GM18858 (cell line): ENCODE results near the gene TTLL3.
"Not testable (repeated sequence)": the region's sequence is repeated elsewhere in the genome, so short reads cannot be mapped to it uniquely, and the experiment has no call there.

Experiments used
- ATAC-seq: cut with Tn5 transposase; IDR thresholded peaks from one replicate; pipeline ENCODE4 v1.9.1; 2021; ENCODE audit not compliant: unreplicated experiment

TTLL3 gene

GRCh38 chr3:9864200-9864927, 54.3 kb downstream of the TTLL3 start:
- no peak for ATAC-seq

- not testable (repeated sequence) for ATAC-seq
These were observed 55.1 kb downstream of the TTLL3 start for GRCh38 chr3:9865125-9865637.

GRCh38 chr3:9866639-9867038, 56.6 kb downstream of the TTLL3 start:
- no peak for ATAC-seq

- ATAC-seq = no peak
These were observed 57.0 kb downstream of the TTLL3 start for GRCh38 chr3:9867106-9867505.

- ATAC-seq = no peak
These were observed 59.9 kb downstream of the TTLL3 start for GRCh38 chr3:9869955-9870354.

GRCh38 chr3:9870978-9871377, 60.9 kb downstream of the TTLL3 start:
- ATAC-seq = no peak

- not testable (repeated sequence) for ATAC-seq
These were observed 62.0 kb downstream of the TTLL3 start for GRCh38 chr3:9872067-9872466.

GRCh38 chr3:9875448-9875847, 65.4 kb downstream of the TTLL3 start:
- ATAC-seq = no peak

GRCh38 chr3:9876255-9876654, 66.2 kb downstream of the TTLL3 start:
- not testable (repeated sequence) for ATAC-seq

- no peak for ATAC-seq
These were observed 66.9 kb downstream of the TTLL3 start for GRCh38 chr3:9876991-9877390.

GRCh38 chr3:9878700-9879099, 68.6 kb downstream of the TTLL3 start:
- no peak for ATAC-seq

GRCh38 chr3:9879830-9880549, 69.9 kb downstream of the TTLL3 start, which contains the start of gene CIDEC:
Gene CIDEC (minus strand): TSS chr3:9880253. CDS start chr3:9878486, 1,767 bp downstream.
- no peak for ATAC-seq

GRCh38 chr3:9881441-9881840, 71.4 kb downstream of the TTLL3 start:
- ATAC-seq = no peak

GRCh38 chr3:9883706-9884554, 73.9 kb downstream of the TTLL3 start:
- no peak for ATAC-seq

- ATAC-seq = no peak
These were observed 74.6 kb downstream of the TTLL3 start for GRCh38 chr3:9884555-9885165.
